CD4-positive, alpha-beta memory T cell (primary cell): ENCODE measurements around the gene DDAH2. TPM values are rescaled to one million over a fixed set of nuclear protein-coding genes. Genes with fewer than 3 reads are reported as not detected.

ENCODE experiments used
- CTCF ChIA-PET: fragments of 350-600 bp; sonication (Branson Sonifier 250); formaldehyde crosslinking; loops from one replicate; lab custom pipeline; 2021; ENCODE audit warnings: inconsistent platforms; ENCODE audit not compliant: partially characterized antibody; lab: Charles Lee
- POLR2A ChIA-PET: fragments of 350-600 bp; sonication (Branson Sonifier 250); formaldehyde crosslinking; loops from one replicate; lab custom pipeline; 2021; ENCODE audit not compliant: partially characterized antibody; lab: Charles Lee
- DNase-seq, 5 donors: peaks; one replicate each; pipeline versions ENCODE4 v3.0.0 to v3.0.0-alpha.2; 2020 to 2022; ENCODE audit warnings: mixed read lengths in 1 of 5
- H3K27ac ChIP-seq: one replicate; pipeline ENCODE4 v1.7.0; 2013; ENCODE audit warnings: low read depth, low read length
- H3K27me3 ChIP-seq: 2 replicates; pipeline ENCODE4 v1.7.0; 2013; ENCODE audit warnings: mild to moderate bottlenecking, low read length, moderate library complexity; ENCODE audit not compliant: insufficient read depth
- H3K36me3 ChIP-seq: 2 replicates; pipeline ENCODE4 v1.7.0; 2013; ENCODE audit warnings: mild to moderate bottlenecking, low read length, moderate library complexity; ENCODE audit not compliant: insufficient read depth
- H3K4me1 ChIP-seq: 2 replicates; pipeline ENCODE4 v1.7.0; 2013; ENCODE audit warnings: mild to moderate bottlenecking, low read length, moderate library complexity; ENCODE audit not compliant: insufficient read depth
- H3K4me3 ChIP-seq, 2 donors: one replicate each; pipeline ENCODE4 v1.7.0; 2013; ENCODE audit warnings: low read length in 2 of 2, mild to moderate bottlenecking in 1 of 2
- H3K9me3 ChIP-seq, 2 donors: one replicate each; pipeline ENCODE4 v1.7.0; 2013; ENCODE audit warnings: low read length in 2 of 2, control low read depth in 1 of 2; ENCODE audit not compliant: control insufficient read depth in 1 of 2
- H3K27ac Mint-ChIP-seq, 7 donors: one replicate each; pipeline ENCODE4 v1.8.0; 2020 to 2021; ENCODE audit warnings: mixed read lengths in 7 of 7, mild to moderate bottlenecking in 6 of 7, inconsistent platforms in 3 of 7, moderate library complexity in 3 of 7
- H3K27me3 Mint-ChIP-seq, 2 donors: one replicate each; pipeline ENCODE4 v1.8.0; 2020 to 2021; ENCODE audit warnings: mixed read lengths in 2 of 2
- H3K36me3 Mint-ChIP-seq, 2 donors: one replicate each; pipeline ENCODE4 v1.8.0; 2020 to 2021; ENCODE audit warnings: mixed read lengths in 2 of 2, inconsistent platforms in 1 of 2, mild to moderate bottlenecking in 1 of 2
- H3K4me1 Mint-ChIP-seq, 4 donors: one replicate each; pipeline ENCODE4 v1.8.0; 2020 to 2021; ENCODE audit warnings: mixed read lengths in 4 of 4, mild to moderate bottlenecking in 1 of 4
- H3K4me3 Mint-ChIP-seq, 8 donors: one replicate each; pipeline ENCODE4 v1.8.0; 2020 to 2021; ENCODE audit warnings: mixed read lengths in 8 of 8, mild to moderate bottlenecking in 7 of 8, moderate library complexity in 6 of 8, inconsistent platforms in 3 of 8
- H3K9me3 Mint-ChIP-seq, 8 donors: one replicate each; pipeline ENCODE4 v1.8.0; 2020 to 2021; ENCODE audit warnings: mixed read lengths in 8 of 8, mild to moderate bottlenecking in 5 of 8, inconsistent platforms in 3 of 8, moderate library complexity in 1 of 8
- intact Hi-C: fragments of 100-400 bp; cut with micrococcal nuclease; formaldehyde crosslinking; loops from one replicate; pipeline ENCODE4 v1.15.1; 2023
- polyA plus RNA-seq, 2 donors: library from polyadenylated mRNA; unstranded; fragments of 300-500 nt; fragmentation: Illumina TruSeq; gene quantifications; one replicate each; pipeline ENCODE4 v1.2.3, GENCODE V29; 2021
- total RNA-seq, 2 experiments: library from RNA; stranded (reverse); gene quantifications; one replicate each; pipeline ENCODE4 v1.2.3, GENCODE V29; 2021

DDAH2 gene
- total RNA-seq (1 to 10 TPM; 5.4 to 7.4 TPM), polyA plus RNA-seq (10 to 100 TPM; 16.4 to 19.8 TPM)

- peak within 1 kb of the TSS; percentile 89 to 97 (median 94) for H3K27ac Mint-ChIP-seq
- H3K27me3 Mint-ChIP-seq, result no peaks in the 10 kb centered on the region
- ChIA-PET POLR2A (interaction anchor here (0.7 to 8.2 kb wide), 24 partner anchors 9 to 243 kb away, joined by 3 to 77 read pairs (median 5); partner anchors contain the start of genes ABHD16A, BAG6, CLIC1 and DDX39B), CTCF (interaction anchor here (0.7 to 17.2 kb wide), 25 partner anchors 10 to 194 kb away, joined by 3 to 173 read pairs (median 7); partner anchors contain the start of genes ABHD16A, APOM, HSPA1A and HSPA1B)
- peaks cover 30% of the 10 kb centered on the region for H3K36me3 ChIP-seq
- DNase-seq, result no peak
- no peaks in the 10 kb centered on the region for H3K27me3 ChIP-seq
- H3K4me1 ChIP-seq, result peaks cover 59% of the 10 kb centered on the region
- no peaks in the 10 kb centered on the region for H3K9me3 ChIP-seq
- peak within 1 kb of the TSS; percentile 94 to 98 (median 97) for H3K4me3 Mint-ChIP-seq
- peak within 1 kb of the TSS; percentile 87 to 96 for H3K4me3 ChIP-seq
- intact Hi-C loops, result loop anchor here (1.0 to 2.0 kb wide), 4 partner anchors 40 to 134 kb away; no protein-coding TSS in a partner anchor
- H3K9me3 Mint-ChIP-seq, result no peaks in the 10 kb centered on the region
- peak within 1 kb of the TSS; percentile 68 for H3K27ac ChIP-seq
- peaks cover 27 to 64% (median 42%) of the 10 kb centered on the region in 4 donors for H3K4me1 Mint-ChIP-seq
- peaks cover 33 to 38% of the 10 kb centered on the region in 2 donors for H3K36me3 Mint-ChIP-seq
Observed at GRCh38 chr6:31728767-31729514, at the start of gene DDAH2. Gene DDAH2 (minus strand): TSS chr6:31729299. CDS start chr6:31729161, 138 bp downstream.

- peaks cover 5 to 33% of the 10 kb centered on the region in 2 donors for H3K36me3 Mint-ChIP-seq
- ChIA-PET POLR2A (interaction anchor here (1.0 to 1.6 kb wide), 2 partner anchors 13 to 20 kb away, joined by 3 to 4 read pairs; no protein-coding TSS in a partner anchor), CTCF (interaction anchor here (1.1 to 12.8 kb wide), 3 partner anchors 8 to 44 kb away, joined by 3 to 173 read pairs (median 15); partner anchors contain the start of genes CLIC1, DDAH2 and MSH5)
- Histone ChIP-seq H3K27ac (no peak overlapping the region), H3K4me1 (peaks cover 34% of the 10 kb centered on the region), H3K4me3 (no peak overlapping the region), H3K36me3 (peaks cover 34% of the 10 kb centered on the region), H3K27me3 (no peaks in the 10 kb centered on the region), H3K9me3 (no peaks in the 10 kb centered on the region)
- no peaks in the 10 kb centered on the region for H3K9me3 Mint-ChIP-seq
- no peaks in the 10 kb centered on the region for H3K27me3 Mint-ChIP-seq
- peak overlapping the region in 1 of 8 donors; percentile 12 for H3K4me3 Mint-ChIP-seq
- peaks cover 9 to 33% (median 23%) of the 10 kb centered on the region in 4 donors for H3K4me1 Mint-ChIP-seq
- DNase-seq, result no peak
- intact Hi-C loops, result no loop called here
- H3K27ac Mint-ChIP-seq, result peak overlapping the region in 3 of 7 donors; percentile 37 to 87 (median 73)
Observed at GRCh38 chr6:31778193-31778592, 49.1 kb upstream of the DDAH2 start.

GRCh38 chr6:31777667-31778050, 48.6 kb upstream of the DDAH2 start:
- Mint-ChIP-seq H3K9me3 (no peaks in the 10 kb centered on the region), H3K36me3 (peaks cover under 1 to 29% of the 10 kb centered on the region in 2 donors), H3K4me3 (peak overlapping the region in 2 of 8 donors; percentile 12 to 73), H3K4me1 (peaks cover 11 to 39% (median 27%) of the 10 kb centered on the region in 4 donors), H3K27ac (peak overlapping the region in 6 of 7 donors; percentile 8 to 87 (median 75)), H3K27me3 (no peaks in the 10 kb centered on the region)
- H3K4me3 ChIP-seq, result no peak overlapping the region
- no peak for DNase-seq
- peaks cover 30% of the 10 kb centered on the region for H3K36me3 ChIP-seq
- no peaks in the 10 kb centered on the region for H3K9me3 ChIP-seq
- no peaks in the 10 kb centered on the region for H3K27me3 ChIP-seq
- POLR2A ChIA-PET, result interaction anchor here (1.0 to 1.7 kb wide), 4 partner anchors 14 to 86 kb away, joined by 3 to 4 read pairs (median 4); partner anchors contain the start of gene MSH5
- intact Hi-C loops, result loop anchor here (2.0 kb wide), 1 partner anchor 17 kb away; the partner anchor contains the start of gene VARS1
- H3K27ac ChIP-seq, result peak overlapping the region; percentile 46
- CTCF ChIA-PET, result interaction anchor here (1.1 to 12.8 kb wide), 2 partner anchors 12 to 44 kb away, joined by 3 to 173 read pairs; partner anchors contain the start of genes CLIC1, DDAH2 and MSH5
- H3K4me1 ChIP-seq, result peaks cover 40% of the 10 kb centered on the region

GRCh38 chr6:31776989-31777666, 48.0 kb upstream of the DDAH2 start, which contains the start of gene VWA7:
Gene VWA7 (minus strand): TSS chr6:31777328. CDS start chr6:31776779, 549 bp downstream.
- H3K27ac Mint-ChIP-seq, result peak within 1 kb of the TSS; percentile 57 to 87 (median 77)
- Histone ChIP-seq H3K9me3 (no peaks in the 10 kb centered on the region), H3K36me3 (peaks cover 26% of the 10 kb centered on the region), H3K4me1 (peaks cover 44% of the 10 kb centered on the region), H3K27me3 (no peaks in the 10 kb centered on the region), H3K27ac (peak within 1 kb of the TSS; percentile 46), H3K4me3 (peak within 1 kb of the TSS in 1 of 2 donors; percentile 30)
- H3K36me3 Mint-ChIP-seq, result peaks cover 0 to 26% of the 10 kb centered on the region in 2 donors
- DNase-seq, result peak; percentile 49 to 88 (median 62)
- POLR2A ChIA-PET, result interaction anchor here (1.0 to 1.7 kb wide), 4 partner anchors 14 to 86 kb away, joined by 3 to 4 read pairs (median 4); partner anchors contain the start of gene MSH5
- H3K27me3 Mint-ChIP-seq, result no peaks in the 10 kb centered on the region
- H3K9me3 Mint-ChIP-seq, result no peaks in the 10 kb centered on the region
- CTCF ChIA-PET, result interaction anchor here (1.1 to 12.8 kb wide), 2 partner anchors 13 to 43 kb away, joined by 3 to 173 read pairs; partner anchors contain the start of genes CLIC1, DDAH2 and MSH5
- intact Hi-C loops, result loop anchor here (2.0 kb wide), 1 partner anchor 18 kb away; the partner anchor contains the start of gene VARS1
- H3K4me1 Mint-ChIP-seq, result peaks cover 13 to 44% (median 31%) of the 10 kb centered on the region in 4 donors
- peak within 1 kb of the TSS; percentile 27 to 75 (median 58) for H3K4me3 Mint-ChIP-seq

- POLR2A ChIA-PET, result interaction anchor here (1.2 to 1.9 kb wide), 3 partner anchors 19 to 87 kb away, joined by 3 to 10 read pairs (median 4); partner anchors contain the start of genes MSH5 and VARS1
- H3K4me3 Mint-ChIP-seq, result peak overlapping the region; percentile 27 to 75 (median 58)
- intact Hi-C loops, result loop anchor here (2.0 kb wide), 1 partner anchor 18 kb away; the partner anchor contains the start of gene VARS1
Observed at GRCh38 chr6:31776485-31776988, 47.4 kb upstream of the DDAH2 start.

More at GRCh38 chr6:31776485-31776988, 47.4 kb upstream of the DDAH2 start:
- H3K4me1 Mint-ChIP-seq, result peaks cover 14 to 48% (median 33%) of the 10 kb centered on the region in 4 donors
- H3K27me3 Mint-ChIP-seq, result no peaks in the 10 kb centered on the region
- H3K36me3 ChIP-seq, result peaks cover 20% of the 10 kb centered on the region
- peaks cover 50% of the 10 kb centered on the region for H3K4me1 ChIP-seq
- peak overlapping the region in 1 of 2 donors; percentile 30 for H3K4me3 ChIP-seq
- CTCF ChIA-PET, result interaction anchor here (12.8 kb wide), 1 partner anchor 43 kb away, joined by 173 read pairs; the partner anchor contains the start of genes CLIC1, DDAH2 and MSH5
- DNase-seq, result no peak
- no peaks in the 10 kb centered on the region for H3K9me3 ChIP-seq
- H3K27ac ChIP-seq, result peak overlapping the region; percentile 46
- peak overlapping the region; percentile 19 to 78 (median 65) for H3K27ac Mint-ChIP-seq
- H3K9me3 Mint-ChIP-seq, result no peaks in the 10 kb centered on the region
- H3K36me3 Mint-ChIP-seq, result peaks cover 0 to 26% of the 10 kb centered on the region in 2 donors
- H3K27me3 ChIP-seq, result no peaks in the 10 kb centered on the region
